GM18519 (cell line): ENCODE data around the gene CXCR3.
"Not testable (repeated sequence)": the region's sequence is repeated elsewhere in the genome, so short reads cannot be mapped to it uniquely, and the experiment has no call there.

Experiments used
- ATAC-seq: cut with Tn5 transposase; IDR thresholded peaks from one replicate; pipeline ENCODE4 v1.9.1; 2021; ENCODE audit warnings: mild to moderate bottlenecking, moderate library complexity; ENCODE audit not compliant: unreplicated experiment, low FRiP score

Gene CXCR3

DNA sequence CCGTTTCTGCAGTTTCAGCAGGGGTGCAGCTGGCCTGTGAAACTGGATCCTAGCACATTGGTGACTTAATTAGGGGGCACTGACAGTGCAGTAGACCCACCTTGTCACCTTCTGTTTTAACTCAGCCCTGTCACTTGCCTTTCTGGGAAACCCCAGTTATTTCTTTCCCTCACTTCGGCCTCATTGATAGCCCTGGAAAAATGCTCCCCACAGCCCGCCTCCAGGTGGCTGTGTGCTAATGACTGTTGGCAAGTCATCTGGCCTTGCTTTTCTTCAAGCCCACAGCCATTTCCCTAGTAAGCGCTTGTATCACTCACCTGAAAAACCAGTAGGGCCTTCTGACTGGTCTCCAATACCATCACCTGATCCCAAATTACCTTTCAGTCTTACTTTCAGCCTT, 3.3 kb downstream of the CXCR3 start:
- ATAC-seq = no peak

DNA sequence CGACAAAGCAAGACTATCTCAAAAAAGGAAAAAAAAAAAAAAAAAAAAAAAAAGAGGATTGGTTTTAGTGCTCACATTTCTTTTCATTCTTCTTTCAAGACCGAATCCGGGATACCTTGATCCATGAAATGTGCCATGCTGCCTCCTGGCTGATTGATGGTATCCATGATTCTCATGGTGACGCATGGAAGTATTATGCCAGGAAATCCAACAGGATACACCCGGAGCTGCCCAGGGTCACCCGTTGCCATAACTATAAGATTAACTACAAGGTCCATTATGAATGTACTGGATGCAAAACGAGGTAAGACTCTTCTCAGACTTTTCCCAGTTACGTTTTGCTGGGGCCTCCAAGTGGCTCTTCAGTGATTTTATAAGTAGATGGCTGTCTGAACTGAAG, 6.1 kb downstream of the CXCR3 start:
- no peak for ATAC-seq

DNA sequence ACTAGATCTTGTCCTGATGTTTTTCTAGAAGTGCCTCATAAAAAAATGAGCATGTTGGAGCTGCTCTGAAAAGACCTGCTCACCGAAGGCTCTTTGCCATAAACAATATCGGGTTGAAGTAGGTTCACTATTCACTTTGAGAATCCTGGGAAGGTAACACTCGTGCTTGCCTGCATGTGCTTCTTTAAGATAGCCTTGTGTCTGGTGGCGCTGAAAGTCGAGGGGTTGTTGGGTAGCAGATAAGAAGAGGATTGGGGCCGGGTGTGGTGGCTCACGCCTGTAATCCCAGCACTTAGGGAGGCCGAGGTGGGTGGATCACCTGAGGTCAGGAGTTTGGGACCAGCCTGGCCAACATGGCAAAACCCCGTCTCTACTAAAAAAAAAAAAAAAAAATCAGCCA, 6.6 kb downstream of the CXCR3 start:
- ATAC-seq = not testable (repeated sequence)

DNA sequence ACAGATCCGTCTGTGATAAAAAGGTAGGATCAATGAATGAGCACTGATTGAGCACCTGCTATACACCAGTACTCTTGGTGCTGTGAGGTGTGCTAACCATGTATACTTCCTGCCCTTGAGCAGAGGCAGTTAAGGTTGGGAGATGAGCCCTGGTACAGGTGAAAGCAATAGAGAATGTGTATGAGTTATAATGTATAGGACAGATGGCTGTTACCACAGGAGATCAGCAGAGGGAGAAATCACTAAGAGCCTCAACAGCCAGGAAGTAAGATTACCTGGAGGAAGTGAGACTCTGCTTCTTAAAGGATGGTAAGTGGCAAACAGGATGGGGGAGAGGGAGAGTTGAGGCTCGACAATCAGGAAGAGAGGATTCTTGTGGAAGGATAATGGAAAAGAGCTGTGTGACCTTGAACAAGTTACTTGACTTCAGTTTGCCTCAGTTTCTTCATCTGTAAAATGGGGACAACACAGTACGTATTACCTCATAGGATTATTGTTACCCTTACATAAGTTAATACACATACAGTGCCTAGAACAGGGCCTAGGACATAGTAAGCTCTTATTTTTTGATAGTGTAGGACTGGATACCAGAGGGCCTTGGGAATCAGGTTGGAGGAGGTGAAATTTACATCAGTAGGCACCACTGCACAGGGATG, 9.1 kb downstream of the CXCR3 start:
- ATAC-seq = no peak

DNA sequence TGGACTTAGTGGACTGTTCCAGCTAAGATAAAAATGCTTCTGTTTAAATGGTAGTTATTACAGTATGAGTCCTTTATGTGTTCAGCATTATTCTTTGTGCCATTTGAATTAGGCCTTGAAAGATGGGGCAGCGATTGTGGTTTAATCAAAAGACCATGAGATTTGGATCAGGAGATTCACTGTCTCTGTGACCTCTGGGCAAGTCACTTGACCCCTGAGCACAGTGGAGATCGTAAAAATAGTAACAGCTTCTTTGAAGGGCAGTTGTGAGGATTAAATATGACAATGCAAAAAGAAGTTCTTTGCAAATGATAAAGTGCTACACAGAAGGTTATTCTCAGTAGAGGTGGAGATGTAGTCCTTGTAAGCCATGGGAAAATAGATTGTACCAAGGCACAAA, 10.8 kb downstream of the CXCR3 start:
- no peak for ATAC-seq

DNA sequence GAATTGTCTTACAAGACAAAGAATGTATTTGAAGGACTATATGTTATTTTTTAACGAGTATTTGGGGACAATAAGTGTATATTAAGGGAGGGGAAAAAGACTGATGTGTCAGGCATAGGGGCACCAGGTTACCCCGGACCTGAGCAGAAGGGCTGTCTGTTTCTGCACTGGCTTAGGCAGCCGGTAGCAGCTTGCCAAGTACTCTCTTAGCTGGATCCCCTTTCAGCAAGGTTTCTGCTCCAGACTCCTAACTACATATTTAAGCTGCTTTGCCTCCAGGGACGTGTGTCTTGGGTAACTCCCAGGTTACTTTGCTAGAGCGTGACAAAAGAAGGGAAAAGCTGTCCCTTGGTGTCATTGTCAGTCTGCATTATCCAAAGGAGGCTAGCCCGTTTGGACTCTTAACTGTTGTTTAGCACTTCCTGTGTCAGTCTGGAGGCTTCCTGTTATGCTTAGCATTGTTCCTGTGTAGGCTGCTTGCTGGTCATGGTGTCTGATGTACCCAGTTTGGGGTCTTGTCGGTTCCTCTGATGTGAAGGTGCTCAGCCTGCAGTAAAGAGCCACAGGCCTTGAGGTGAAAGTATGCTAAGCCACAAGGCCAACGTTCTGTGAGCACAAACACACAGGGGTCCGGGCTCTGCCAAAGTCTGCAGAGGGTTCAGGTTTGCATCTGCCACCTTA, 11.6 kb downstream of the CXCR3 start:
- no peak for ATAC-seq

DNA sequence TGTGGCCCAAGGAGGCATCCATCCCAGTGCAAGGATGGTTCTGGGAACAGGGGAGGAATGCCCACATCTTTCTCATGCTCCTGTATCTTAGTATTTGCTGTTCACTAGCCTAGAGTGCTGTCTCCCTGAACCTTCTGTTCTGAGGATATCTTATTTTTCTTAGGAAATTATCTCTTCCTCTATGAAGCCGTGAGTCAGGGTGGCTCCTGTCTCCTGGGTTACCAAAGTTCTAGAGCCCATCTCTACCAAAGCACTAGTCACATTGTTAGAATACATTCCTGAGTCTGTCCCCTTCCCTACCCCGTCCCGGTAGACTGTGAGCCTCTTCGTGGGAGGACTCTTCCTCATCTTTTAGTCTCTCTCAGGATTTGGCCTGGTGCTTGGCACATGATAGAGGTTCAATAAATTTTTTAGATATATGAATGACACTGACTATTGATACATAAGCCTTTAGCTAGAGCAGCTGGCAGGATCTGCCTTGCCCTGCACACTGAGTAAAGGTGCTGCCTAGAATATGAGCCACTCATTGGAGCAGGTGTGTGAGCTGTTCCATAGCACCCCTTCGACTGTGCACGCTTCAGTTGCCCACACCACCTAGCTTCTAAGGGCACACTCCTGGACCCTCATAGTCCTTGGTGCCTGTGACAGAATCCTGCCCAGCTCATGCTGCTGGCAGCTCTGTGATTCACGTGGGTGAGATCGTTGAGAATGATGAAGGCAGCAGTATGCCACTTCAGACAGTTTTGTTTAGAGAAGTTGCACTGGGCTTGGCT, 13.3 kb downstream of the CXCR3 start:
- ATAC-seq = no peak

DNA sequence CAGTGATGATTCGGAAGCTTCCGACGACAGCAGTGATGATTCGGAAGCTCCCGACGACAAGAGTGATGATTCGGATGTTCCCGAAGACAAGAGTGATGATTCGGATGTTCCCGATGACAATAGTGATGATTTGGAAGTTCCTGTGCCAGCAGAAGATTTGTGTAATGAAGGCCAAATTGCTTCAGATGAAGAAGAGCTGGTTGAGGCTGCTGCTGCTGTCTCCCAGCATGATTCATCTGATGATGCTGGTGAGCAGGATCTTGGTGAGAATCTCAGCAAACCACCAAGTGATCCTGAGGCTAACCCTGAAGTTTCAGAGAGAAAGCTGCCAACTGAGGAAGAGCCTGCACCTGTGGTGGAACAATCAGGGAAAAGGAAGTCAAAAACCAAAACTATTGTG, 14.2 kb downstream of the CXCR3 start:
- ATAC-seq = no peak

DNA sequence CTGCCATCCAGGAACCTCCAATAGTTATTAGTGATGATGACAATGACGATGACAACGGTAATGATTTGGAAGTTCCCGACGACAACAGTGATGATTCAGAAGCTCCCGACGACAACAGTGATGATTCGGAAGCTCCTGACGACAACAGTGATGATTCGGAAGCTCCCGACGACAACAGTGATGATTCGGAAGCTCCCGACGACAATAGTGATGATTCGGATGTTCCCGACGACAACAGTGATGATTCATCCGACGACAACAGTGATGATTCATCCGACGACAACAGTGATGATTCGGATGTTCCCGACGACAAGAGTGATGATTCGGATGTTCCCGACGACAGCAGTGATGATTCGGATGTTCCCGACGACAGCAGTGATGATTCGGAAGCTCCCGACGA, 14.7 kb downstream of the CXCR3 start:
- ATAC-seq = no peak

DNA sequence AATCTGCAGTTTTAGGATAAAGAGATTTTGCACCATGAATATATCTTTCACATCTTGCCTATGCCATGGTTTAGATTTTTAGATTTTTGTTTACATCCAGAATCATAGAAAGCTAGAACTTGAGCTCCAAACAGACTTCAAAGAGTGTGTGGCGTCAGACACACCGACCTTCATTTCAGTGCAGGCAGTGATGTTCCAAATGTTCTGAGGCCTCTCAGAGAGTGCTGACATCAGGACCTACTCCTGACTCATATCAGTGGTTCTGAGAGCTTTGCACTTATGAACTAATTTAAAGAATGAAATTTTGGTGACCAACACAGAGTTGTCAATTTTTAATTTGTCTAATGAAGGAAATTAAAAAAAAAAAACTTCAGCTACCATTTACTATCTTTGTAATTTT, 18.3 kb downstream of the CXCR3 start:
- ATAC-seq = no peak

DNA sequence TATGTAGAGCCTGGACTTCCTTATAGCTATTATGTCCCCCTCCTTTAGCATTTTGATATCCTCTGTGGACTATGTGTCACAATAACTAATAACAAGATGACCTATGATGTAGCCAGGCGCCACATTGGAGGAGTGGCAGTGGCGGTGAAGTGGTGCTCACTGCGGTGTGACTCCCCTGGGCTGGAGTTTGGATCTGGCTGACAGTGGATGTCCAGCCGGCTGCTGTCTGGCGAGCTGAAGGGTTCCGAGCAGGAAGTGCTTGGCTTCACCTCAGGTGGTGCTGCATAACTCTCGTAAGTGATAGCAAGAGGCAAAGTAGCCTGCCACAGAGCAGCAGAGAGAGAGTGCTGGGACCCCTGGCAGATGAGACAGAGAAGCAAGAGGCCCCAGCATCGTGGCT, 25.1 kb downstream of the CXCR3 start:
- ATAC-seq = not testable (repeated sequence)

DNA sequence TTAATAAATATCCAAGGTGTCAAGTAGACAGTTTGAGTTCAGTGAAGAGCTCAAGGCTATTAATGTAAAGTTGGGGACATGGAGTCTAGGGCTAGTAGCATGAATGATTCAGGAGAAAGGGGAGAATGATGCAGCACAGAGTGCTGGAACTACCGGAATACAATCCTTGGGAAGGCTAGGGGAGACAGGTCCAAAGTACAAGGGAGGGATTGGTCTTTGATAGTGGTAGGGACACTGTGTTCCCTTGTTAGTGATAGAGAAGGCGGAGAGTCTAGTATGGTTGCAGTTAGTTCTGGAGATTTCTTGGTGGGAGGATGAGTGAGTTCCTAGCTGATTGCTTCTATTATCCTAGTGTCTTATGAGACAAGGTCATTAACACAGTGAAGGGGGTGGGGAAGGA, 31.4 kb downstream of the CXCR3 start:
- ATAC-seq = no peak

DNA sequence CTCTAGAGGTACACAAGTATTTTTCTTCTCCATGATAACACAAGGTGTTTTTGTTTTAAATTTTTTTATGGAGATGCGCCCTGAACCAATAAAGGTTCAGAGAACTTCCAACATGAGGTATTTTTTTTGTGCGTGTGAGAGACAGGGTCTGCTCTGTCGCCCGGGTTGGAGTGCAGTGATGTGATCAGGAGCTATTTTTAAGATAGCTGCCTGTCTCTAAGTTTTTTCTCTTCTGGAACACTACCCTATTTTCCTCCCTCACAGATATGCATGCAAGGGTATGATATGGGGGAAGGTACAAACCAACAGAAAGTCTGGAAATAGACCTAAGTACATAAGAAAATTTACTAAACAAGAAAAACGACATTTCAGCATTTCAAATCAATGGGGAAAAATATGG, 37.1 kb downstream of the CXCR3 start:
- no peak for ATAC-seq

DNA sequence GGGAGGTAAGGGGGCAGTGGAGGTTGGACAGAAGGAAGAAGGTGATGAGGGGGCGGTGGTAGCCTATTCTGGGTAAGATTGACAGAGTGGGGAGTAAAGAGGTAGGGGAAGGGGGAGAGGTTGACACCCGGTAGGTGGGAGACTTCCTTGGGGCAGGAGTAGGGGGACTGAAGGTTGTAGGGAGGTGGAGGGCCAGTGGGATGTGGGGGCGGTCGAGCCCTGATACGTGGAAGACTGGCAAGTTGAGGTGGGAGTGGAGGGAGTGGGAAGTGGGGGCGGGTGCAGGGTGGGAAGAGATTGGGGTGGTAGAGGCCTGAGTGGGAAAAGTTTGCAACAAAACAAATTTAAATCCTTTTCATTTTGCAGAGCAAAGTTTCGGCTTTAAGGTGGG, 38.3 kb downstream of the CXCR3 start:
- no peak for ATAC-seq

DNA sequence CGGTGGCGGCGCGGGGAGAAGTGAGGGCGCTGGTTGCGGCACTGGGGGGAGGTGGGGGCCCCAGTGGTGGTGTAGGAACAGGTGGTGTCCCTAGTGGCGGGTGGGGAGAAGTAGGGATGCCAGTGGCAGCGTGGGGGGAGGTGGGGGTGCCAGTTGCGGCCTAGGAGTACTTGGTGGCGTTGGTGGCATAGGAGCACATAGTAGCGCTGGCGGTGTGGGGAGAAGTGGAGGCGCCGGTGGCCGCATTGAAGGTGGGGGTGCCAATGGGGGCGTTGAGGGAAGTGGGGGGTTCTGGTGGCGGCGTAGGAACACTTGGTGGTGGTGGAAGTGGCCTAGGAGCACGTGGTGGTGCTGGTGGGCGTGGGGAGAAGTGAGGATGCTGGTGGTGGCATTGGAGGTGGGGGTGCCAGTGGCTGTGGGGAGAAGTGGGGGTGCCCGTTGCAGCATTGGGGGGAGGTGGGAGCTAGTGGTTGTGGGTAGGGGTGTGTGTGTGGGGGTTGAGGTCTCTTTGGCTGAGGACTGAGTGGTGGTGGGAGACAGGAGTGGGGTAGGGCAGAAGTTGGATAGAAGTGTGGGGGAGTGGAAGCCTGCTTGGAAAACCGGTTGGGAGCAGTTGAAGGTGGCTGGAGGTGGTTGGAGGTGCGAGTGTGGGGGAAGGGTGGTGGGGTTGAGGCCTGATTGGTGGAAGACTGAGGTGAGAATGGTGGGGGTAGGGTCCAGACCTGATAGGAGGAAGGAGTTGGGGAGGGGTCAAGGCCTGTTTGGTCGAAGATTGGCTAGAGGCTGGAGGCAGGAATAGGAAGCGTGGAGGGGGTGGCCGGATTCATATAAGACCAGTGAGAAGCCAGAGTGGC, 38.9 kb downstream of the CXCR3 start:
- no peak for ATAC-seq

DNA sequence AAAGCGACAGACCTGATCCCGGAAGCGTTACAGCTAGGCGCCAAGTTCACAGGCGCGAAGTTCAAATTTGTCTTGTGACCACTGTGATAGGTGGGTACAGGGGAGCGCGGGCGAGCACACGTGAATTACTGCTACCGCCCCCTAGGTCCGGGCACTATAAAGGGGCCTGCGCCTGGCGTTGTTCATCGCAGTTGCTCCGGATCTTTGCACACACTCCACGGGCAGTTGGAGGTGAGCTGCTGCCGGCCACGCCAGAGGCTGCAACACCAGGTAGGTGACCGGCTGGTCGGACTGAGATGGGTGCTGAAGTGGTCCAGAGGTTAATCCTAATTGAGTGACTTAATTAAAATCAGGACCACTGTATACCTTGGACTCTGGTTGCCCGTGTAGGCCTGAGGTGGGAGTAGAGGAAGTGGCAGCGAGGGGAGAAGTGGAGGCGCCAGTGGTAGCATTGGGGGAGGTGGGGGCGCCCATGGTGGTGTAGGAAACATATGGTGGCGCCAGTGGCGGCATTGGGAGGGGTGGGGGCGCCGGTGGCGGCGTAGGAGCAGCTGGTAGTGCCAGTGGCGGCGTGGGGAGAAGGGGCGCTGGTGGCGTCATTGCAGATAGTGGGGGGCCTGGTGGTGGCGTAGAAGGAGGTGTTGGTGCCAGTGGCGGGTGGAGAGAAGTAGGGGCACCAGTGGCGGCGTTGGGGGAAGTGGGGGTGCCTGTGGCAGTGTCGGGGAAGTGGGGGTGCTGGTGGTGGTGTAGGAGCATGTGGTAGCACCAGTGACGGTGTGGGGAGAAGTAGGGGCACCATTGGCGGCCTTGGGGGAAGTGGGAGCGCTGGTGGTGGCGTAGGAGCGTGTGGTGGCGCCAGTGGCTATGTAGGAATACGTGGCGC, 39.8 kb downstream of the CXCR3 start, which contains the start of gene GCNA:
GCNA (plus strand) TSS at position 185 of the 883 bp plus-strand sequence. CDS start 2,385 bp downstream, outside the sequence.
- ATAC-seq = no peak

DNA sequence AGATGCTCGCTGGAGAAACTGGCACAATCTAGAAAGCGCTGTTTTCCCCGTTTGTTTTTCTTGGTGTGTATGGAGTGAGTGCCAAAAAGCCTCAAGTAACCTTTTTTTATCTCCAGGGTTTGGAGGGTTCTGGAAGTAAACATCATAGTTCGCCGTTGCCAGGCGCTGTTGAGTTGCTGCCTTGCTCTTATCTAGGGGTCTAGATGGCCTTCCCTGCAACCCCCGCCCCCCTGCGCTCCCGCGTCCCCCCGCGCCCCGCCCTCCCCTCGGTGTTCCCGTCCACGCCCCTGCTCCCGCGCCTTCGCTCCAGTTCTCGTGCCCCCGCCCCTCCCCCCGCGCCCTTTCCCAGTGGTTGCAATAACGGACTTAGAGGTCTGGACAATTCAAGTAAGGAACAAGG, 40.6 kb downstream of the CXCR3 start:
- no peak for ATAC-seq

DNA sequence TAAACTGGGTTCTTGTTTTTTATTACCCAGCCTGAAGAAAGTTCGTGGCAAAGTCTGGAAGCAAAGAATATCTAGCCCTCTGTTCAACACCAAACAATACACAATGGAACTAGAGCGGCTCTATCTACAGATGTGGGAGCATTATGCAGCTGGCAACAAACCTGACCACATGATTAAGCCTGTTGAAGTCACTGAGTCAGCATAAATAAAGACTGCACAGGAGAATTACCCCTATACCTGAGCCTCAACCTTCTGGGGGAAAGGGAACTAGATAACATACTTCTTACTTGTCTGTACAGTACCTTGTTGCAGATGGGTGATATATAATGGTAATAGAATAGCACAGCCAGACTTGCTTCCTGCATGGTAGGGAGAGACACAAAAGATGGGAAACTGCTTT, 44.7 kb downstream of the CXCR3 start:
- no peak for ATAC-seq

DNA sequence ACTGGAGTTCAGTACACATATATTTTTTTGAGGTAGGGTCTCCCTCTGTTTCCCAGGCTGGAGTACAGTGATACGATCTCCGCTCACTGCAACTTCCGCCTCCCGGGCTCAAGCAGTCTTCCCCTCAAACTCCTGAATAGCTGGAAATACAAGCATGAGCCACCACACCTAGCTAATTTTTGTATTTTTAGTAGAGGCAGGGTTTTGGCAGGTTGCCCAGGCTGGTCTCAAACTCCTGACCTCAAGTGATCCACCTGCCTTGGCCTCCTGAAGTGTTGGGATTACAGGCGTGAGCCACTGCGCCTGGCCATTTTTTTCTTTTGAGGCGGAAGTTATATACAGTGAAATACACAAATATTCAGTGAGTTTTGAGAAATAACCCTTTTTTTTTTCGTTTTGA, 46.9 kb downstream of the CXCR3 start:
- ATAC-seq = not testable (repeated sequence)
